Duodenal mucosa (tissue), 2 donors: ENCODE data around the gene CCNDBP1.

Experiments used
- H3K27ac ChIP-seq: one replicate; pipeline ENCODE4 v1.7.0; 2013; ENCODE audit warnings: low read depth, low read length
- H3K27me3 ChIP-seq, 2 donors: one replicate each; pipeline ENCODE4 v1.7.0; 2013; ENCODE audit warnings: low read length in 2 of 2, control low read depth in 1 of 2; ENCODE audit not compliant: insufficient read depth in 2 of 2, control insufficient read depth in 1 of 2
- H3K36me3 ChIP-seq, 2 donors: one replicate each; pipeline ENCODE4 v1.7.0; 2013; ENCODE audit warnings: low read length in 2 of 2, control low read depth in 1 of 2; ENCODE audit not compliant: insufficient read depth in 2 of 2, control insufficient read depth in 1 of 2
- H3K4me1 ChIP-seq, 2 donors: one replicate each; pipeline ENCODE4 v1.7.0; 2013; ENCODE audit warnings: low read length in 2 of 2, control low read depth in 1 of 2; ENCODE audit not compliant: insufficient read depth in 2 of 2, control insufficient read depth in 1 of 2
- H3K4me3 ChIP-seq, 2 donors: one replicate each; pipeline ENCODE4 v1.7.0; 2013; ENCODE audit warnings: low read length in 2 of 2, low read depth in 1 of 2
- H3K9ac ChIP-seq, 2 donors: one replicate each; pipeline ENCODE4 v1.7.0; 2013; ENCODE audit warnings: low read length in 2 of 2, low read depth in 1 of 2
- H3K9me3 ChIP-seq, 2 donors: one replicate each; pipeline ENCODE4 v1.7.0; 2013; ENCODE audit warnings: low read length in 2 of 2, control low read depth in 1 of 2; ENCODE audit not compliant: control insufficient read depth in 1 of 2

The CCNDBP1 gene

DNA sequence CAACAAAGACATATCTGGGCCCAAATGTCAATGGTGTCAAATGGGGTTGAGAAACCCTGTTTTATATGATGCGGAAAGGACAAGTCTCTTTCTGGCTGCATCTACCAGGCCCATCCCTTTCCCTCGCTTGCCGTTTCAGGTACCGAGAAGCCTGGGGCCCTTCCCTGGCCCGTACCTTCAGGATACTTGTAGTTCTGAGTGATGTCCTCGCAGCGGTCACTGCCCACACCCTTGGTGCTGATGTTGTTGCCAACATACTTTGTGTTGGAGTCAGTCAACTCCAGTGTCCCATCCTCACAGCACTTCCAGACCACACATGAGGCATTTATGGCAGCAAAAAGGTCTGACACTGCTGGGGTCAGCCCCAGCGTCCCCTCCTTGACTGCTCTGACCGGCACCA, 21.8 kb downstream of the CCNDBP1 start:
- H3K27me3 ChIP-seq, result peaks cover 4 to 7% of the 10 kb centered on the region in 2 donors
- no peaks in the 10 kb centered on the region for H3K36me3 ChIP-seq
- H3K27ac ChIP-seq, result no peak overlapping the region
- H3K9me3 ChIP-seq, result no peaks in the 10 kb centered on the region
- H3K4me1 ChIP-seq, result no peaks in the 10 kb centered on the region
- no peak overlapping the region for H3K9ac ChIP-seq
- no peak overlapping the region for H3K4me3 ChIP-seq

DNA sequence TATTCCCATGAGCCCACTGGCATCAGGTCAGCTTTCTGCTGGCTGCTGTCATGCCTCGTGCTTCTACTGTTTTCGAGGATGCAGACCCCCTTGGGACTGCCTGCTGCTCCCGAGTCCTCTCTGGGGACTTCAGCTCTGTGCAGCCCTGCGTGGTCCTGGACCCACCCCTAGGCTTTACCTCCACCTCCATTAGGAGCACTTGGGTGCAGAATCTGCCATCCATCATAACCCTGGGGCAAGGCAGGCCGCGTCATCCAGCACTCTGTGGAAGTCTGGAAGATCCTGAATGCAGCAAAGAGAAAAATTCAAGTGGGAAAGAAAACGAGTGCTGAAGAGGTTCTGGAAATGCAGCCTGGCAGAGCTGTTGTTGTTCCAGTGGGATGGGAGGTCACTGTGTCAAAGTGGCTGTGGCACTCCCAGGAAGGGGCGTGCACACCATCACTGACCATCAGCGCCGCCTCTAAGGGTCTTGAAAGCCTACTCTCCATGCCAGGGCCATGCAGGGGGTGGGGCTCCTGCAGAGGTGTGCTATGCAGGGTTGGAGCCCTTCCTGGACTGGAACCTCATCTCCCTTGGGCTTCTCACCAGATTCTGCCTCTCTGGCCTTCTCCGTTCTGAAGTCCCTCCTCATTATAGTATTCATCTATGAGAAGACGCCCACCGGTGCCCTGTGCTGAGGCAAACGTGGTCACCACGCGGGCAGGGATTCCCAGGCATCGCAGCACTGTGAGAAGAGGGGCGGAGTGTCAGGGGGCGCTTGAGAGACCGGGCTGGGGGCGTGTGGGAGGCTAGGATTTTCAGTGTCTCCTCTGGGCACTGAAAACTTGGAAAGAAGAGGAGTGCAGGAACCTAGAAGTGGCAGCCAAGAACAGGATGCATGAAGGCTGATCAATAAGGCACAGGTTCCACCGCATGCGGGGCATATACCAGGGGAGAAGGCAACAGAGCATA, 23.1 kb downstream of the CCNDBP1 start:
- H3K9me3 ChIP-seq, result no peaks in the 10 kb centered on the region
- no peaks in the 10 kb centered on the region for H3K36me3 ChIP-seq
- H3K27me3 ChIP-seq, result peaks cover 4 to 7% of the 10 kb centered on the region in 2 donors
- H3K4me1 ChIP-seq, result no peaks in the 10 kb centered on the region
- no peak overlapping the region for H3K27ac ChIP-seq
- H3K4me3 ChIP-seq, result no peak overlapping the region
- no peak overlapping the region for H3K9ac ChIP-seq

DNA sequence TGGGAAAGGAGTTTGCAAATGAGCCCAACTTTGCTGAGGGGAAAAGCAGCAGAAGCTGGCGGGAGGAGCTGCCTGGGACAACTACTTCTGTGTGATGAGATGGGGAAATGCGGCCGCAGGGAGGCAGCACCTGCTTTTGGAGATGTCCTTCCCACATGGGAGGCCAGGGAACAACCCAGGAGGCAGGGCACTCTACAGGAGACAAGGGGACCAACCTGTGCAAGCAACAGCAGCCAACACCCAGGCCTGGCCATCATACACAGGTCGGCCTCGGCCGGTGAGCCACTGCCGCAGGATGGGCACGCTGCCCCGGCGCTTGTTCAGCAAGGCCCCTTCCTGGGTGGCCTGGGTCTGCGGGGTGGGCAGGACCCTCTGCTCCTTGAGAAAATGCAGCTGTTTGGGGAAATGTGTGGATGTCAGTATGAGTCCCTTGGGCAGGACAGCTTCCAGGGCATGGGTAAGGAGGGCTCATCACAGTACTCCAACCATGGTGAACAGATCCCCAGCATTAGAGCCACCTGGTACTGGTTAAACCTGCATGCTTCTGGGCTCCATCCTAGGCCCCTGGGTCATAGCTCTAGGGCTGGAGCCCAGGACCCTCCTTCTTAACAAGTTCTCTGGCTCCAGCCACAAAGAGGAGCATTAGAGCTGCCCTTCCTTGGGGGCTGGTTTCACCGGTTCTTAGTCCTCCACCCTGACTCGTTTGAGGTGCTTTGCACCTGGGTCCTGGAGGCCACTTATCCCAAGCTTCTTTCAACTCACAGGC, 24.0 kb downstream of the CCNDBP1 start:
- H3K9ac ChIP-seq, result no peak overlapping the region

DNA sequence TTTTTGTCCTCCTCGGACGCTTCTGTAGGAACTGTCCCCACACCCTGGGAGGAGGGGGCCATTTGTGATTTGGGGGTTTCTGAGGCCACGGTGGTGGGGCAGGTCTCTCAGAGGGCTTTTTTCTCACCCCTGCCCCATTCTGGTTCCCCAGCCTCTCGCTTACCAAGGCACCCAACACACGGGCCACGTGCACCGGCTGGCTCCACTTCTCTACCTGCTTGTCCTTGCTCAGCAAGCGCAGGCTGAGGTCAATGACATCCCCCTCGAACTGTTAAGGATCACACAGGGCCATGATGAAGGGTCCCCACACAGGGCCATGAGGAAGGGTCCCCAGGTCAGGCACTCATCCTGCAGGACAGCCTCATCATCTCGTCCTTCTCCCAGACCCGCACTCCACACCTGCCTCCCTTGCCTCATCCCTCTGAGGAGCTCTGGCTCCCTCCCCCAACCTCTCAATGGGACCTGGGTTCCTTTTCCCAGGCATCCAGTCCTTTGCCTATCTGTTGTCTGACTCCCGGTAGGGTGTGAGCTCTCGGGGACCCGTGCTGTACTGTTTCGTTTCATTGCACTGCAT, 25.1 kb downstream of the CCNDBP1 start:
- Histone ChIP-seq H3K9ac (no peak overlapping the region), H3K27me3 (peaks cover 4 to 7% of the 10 kb centered on the region in 2 donors), H3K4me3 (no peak overlapping the region), H3K9me3 (no peaks in the 10 kb centered on the region), H3K36me3 (no peaks in the 10 kb centered on the region), H3K27ac (no peak overlapping the region), H3K4me1 (no peaks in the 10 kb centered on the region)

More for the DNA sequence above, 24.0 kb downstream of the CCNDBP1 start:
- Histone ChIP-seq H3K4me1 (no peaks in the 10 kb centered on the region), H3K27ac (no peak overlapping the region), H3K27me3 (peaks cover 4 to 7% of the 10 kb centered on the region in 2 donors), H3K9me3 (no peaks in the 10 kb centered on the region), H3K4me3 (no peak overlapping the region), H3K36me3 (no peaks in the 10 kb centered on the region)

DNA sequence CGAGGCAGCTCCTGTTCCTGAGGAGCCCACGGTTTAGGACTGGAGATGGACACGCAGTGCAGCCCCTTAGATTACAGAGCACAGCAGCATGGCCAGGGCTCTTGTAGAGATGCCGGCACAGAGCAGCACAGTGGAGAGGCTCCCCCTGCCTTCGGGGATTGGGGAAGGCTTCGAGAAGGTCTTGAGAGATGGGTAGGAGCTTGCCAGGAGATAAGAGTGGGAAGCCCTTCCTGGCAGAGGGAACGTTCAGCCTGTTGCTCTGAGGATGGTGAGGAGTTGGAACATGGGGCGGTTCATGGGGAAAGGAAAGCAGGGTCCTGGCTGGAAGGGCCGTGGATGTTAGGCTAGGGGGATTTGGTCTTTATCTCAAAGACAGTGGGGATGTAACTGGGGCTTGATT, 25.6 kb downstream of the CCNDBP1 start:
- Histone ChIP-seq H3K27me3 (peaks cover 4 to 7% of the 10 kb centered on the region in 2 donors), H3K9me3 (no peaks in the 10 kb centered on the region), H3K27ac (no peak overlapping the region), H3K4me1 (no peaks in the 10 kb centered on the region), H3K36me3 (no peaks in the 10 kb centered on the region), H3K4me3 (no peak overlapping the region), H3K9ac (no peak overlapping the region)

DNA sequence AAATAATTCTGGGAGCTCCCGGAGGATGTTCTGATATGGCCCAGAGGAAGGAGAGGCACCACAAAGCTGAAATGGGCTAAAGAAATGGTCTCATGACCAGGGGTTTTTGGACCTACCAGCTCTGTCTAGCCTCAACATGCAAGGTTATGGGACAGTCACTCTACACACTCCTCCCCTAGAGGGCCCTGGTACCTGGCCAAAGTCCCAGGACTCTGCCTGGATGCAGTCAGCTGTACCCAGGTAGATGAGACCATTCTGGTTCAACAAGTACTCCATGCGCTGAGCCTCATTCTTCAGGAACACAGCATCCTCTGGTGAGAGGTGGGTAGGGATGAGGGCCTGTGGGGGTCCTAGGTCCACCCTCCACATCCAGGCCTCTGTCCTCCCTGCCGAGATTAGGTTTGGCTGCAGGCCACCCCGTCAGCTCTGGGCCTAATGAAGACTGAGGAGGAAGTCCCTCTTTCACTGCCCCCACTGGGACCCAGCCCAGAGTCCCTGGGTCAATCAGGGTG, 26.1 kb downstream of the CCNDBP1 start:
- Histone ChIP-seq H3K36me3 (no peaks in the 10 kb centered on the region), H3K27me3 (peaks cover 4 to 7% of the 10 kb centered on the region in 2 donors), H3K27ac (no peak overlapping the region), H3K9me3 (no peaks in the 10 kb centered on the region), H3K9ac (no peak overlapping the region), H3K4me1 (no peaks in the 10 kb centered on the region), H3K4me3 (no peak overlapping the region)

DNA sequence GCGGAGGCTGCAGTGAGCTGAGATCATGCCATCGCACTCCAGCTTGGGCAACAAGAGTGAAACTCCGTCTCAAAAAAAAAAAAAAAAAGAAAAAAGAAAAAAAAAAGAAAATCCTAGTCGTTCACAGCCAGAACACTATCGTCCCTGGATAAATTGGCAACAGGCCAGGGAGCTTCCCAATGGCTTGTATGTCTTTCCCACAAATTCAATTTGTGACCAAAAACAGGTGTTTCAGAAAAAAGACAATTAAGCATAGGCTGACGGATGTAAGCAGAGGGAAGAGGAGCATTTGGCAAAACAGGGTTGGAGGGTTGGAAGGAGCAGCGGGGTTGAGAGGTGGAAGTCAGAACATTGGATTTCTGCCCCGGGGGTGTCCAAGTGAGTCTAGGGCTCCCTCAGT, 27.1 kb downstream of the CCNDBP1 start:
- Histone ChIP-seq H3K4me1 (no peaks in the 10 kb centered on the region), H3K36me3 (no peaks in the 10 kb centered on the region), H3K27ac (no peak overlapping the region), H3K4me3 (no peak overlapping the region), H3K9me3 (no peaks in the 10 kb centered on the region), H3K9ac (no peak overlapping the region), H3K27me3 (peaks cover 4 to 7% of the 10 kb centered on the region in 2 donors)

DNA sequence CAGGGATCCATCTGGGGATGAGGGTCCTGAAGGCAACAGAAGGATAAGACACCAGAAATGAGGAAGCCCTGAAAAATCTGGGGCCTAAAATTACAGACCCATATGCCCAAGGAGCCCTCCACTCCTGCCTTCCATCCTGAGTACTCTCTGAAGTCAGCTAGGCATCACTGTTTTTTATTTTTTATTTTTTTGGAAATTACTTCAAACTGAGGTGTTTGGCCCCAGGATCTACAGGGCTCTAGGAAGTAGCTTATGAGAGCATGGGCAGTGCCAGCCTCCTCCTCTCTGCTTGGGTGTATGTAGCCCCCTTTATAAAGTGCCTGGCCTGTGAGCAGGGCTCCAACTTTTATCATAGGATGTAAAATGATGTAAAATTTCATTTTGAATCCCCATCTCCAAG, 27.7 kb downstream of the CCNDBP1 start:
- Histone ChIP-seq H3K36me3 (no peaks in the 10 kb centered on the region), H3K9ac (no peak overlapping the region), H3K4me1 (no peaks in the 10 kb centered on the region), H3K4me3 (no peak overlapping the region), H3K27me3 (peaks cover 4 to 7% of the 10 kb centered on the region in 2 donors), H3K27ac (no peak overlapping the region), H3K9me3 (no peaks in the 10 kb centered on the region)

DNA sequence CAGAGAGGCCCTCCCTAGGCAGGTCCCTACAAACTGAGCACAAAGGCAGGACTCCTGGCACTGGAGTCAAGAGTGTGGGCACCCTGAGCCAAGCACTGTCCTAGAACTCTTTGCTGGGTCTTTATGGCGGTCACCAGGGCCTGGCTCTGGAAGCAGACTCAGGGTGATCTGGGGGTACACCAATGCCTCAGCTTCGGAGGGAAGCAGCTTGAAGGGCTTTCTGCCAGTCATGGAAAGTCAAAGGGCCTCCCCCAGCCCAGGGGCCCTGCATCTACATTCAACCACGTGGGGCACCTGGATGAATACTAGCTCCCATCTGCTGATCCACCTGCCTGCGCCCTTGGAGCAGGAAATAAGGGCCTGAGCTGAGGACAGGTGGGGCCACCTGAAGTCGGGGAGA, 28.3 kb downstream of the CCNDBP1 start:
- no peak overlapping the region for H3K27ac ChIP-seq
- H3K4me1 ChIP-seq, result no peaks in the 10 kb centered on the region
- H3K9ac ChIP-seq, result no peak overlapping the region
- peaks cover 4 to 7% of the 10 kb centered on the region in 2 donors for H3K27me3 ChIP-seq
- no peak overlapping the region for H3K4me3 ChIP-seq
- H3K36me3 ChIP-seq, result no peaks in the 10 kb centered on the region
- H3K9me3 ChIP-seq, result no peaks in the 10 kb centered on the region

DNA sequence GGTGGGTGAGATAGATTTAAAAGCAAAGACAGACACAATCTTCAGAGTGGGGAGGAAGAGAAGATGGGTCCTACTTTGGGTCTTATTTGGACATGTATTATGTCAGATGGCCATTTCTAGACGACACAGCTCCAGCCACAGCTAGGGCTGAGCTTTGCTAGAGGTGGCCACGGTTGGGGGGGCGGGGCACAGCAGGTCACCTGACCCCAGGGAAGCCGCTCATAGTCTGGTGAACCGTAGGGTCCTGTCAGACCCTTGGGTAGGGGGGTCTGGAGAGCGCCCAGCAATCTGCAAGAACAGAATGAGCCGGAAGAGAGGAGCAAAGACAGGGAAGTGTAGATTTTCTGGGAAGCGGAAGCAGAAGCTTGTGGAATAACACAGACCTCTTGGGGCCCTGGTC, 29.0 kb downstream of the CCNDBP1 start:
- H3K9me3 ChIP-seq, result no peaks in the 10 kb centered on the region
- no peaks in the 10 kb centered on the region for H3K4me1 ChIP-seq
- H3K27ac ChIP-seq, result no peak overlapping the region
- peaks cover 4 to 7% of the 10 kb centered on the region in 2 donors for H3K27me3 ChIP-seq
- no peak overlapping the region for H3K9ac ChIP-seq
- no peaks in the 10 kb centered on the region for H3K36me3 ChIP-seq
- H3K4me3 ChIP-seq, result no peak overlapping the region
